ENCODE results near the gene PLCL2. TPM values are rescaled to one million over a fixed set of nuclear protein-coding genes. Genes with fewer than 3 reads are reported as not detected.

The PLCL2 gene
- total RNA-seq, 1 experiment from 2014 or later = 32.1 TPM

DNA sequence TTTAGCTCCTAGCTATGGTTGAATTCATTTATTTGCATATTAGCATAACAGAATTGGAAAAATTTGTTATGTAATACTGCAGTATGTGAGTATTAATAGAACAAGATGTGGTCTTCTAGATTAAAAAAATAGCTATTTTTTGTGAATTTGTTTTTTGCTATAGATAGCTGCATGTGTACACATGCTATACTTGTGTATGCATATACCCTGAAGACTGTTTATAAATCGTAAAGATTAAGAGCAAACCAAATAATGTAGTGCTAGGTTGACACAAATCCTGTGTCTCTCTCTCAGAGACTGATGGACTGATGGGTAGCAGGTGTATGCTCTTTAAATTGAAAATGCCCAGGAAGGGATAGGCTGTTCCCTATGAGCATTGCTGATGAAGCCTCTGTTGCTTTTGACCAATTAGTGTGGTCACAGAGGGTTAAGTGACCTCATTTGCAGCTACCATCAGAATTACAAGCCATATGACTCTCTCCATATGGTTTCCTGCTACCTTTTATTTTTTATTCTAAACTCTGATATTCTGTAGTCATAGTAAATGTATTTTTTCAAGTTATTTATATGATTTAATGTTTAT is 9.0 kb downstream of the PLCL2 start:
- TF ChIP-seq, protein P1, sequence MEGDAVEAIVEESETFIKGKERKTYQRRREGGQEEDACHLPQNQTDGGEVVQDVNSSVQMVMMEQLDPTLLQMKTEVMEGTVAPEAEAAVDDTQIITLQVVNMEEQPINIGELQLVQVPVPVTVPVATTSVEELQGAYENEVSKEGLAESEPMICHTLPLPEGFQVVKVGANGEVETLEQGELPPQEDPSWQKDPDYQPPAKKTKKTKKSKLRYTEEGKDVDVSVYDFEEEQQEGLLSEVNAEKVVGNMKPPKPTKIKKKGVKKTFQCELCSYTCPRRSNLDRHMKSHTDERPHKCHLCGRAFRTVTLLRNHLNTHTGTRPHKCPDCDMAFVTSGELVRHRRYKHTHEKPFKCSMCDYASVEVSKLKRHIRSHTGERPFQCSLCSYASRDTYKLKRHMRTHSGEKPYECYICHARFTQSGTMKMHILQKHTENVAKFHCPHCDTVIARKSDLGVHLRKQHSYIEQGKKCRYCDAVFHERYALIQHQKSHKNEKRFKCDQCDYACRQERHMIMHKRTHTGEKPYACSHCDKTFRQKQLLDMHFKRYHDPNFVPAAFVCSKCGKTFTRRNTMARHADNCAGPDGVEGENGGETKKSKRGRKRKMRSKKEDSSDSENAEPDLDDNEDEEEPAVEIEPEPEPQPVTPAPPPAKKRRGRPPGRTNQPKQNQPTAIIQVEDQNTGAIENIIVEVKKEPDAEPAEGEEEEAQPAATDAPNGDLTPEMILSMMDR (conservative IDR thresholded peaks at IDR 0.05) = no peak
- Histone ChIP-seq H2AFZ (ENCODE audit: low read length) (no peak overlapping the region), H2BK12ac (ENCODE audit: insufficient read length, low read depth, low read length) (no peak overlapping the region), H3T11ph (ENCODE audit: low read length) (no peak overlapping the region), H3K27me3 (ENCODE audit: insufficient read depth, low read length) (no peaks in the 10 kb centered on the region), H3K79me2 (ENCODE audit: insufficient read depth, low read length) (no peaks in the 10 kb centered on the region), H4K20me1 (ENCODE audit: control insufficient read depth, insufficient read depth, insufficient read length) (no peaks in the 10 kb centered on the region), H4K5ac (ENCODE audit: insufficient read length, low read depth, low read length) (no peak overlapping the region), H3K9me3 (ENCODE audit: control insufficient read depth, low read depth, low read length) (no peaks in the 10 kb centered on the region), H2BK5ac (ENCODE audit: insufficient read length, low read length) (no peak overlapping the region), H2BK20ac (ENCODE audit: low read depth, low read length, poor library complexity, severe bottlenecking) (no peak overlapping the region), H4K91ac (ENCODE audit: insufficient read length, low read depth, low read length) (no peak overlapping the region), H3K4me2 (ENCODE audit: insufficient read depth, insufficient read length, low read length) (no peak overlapping the region), H2AK5ac (ENCODE audit: insufficient read length, low read length) (no peak overlapping the region), H3K4ac (ENCODE audit: low read depth, low read length) (no peak overlapping the region), H2BK120ac (ENCODE audit: low read depth, low read length, poor library complexity, severe bottlenecking) (no peak overlapping the region), H3K14ac (ENCODE audit: insufficient read depth, low read length) (no peak overlapping the region), H3K56ac (ENCODE audit: insufficient read length, low read depth, low read length) (no peak overlapping the region), H3K23ac (ENCODE audit: insufficient read length, low read depth, low read length) (no peak overlapping the region), H3K27ac (ENCODE audit: insufficient read length, low read depth, low read length) (no peak overlapping the region), H3K23me2 (ENCODE audit: insufficient read length, low read depth, low read length, poor library complexity, severe bottlenecking) (no peaks in the 10 kb centered on the region), H3K4me1 (ENCODE audit: insufficient read depth, low read length) (peaks cover 5% of the 10 kb centered on the region; the same call in 1 of the 2 replicates), H2BK15ac (ENCODE audit: low read depth, low read length) (no peak overlapping the region), H3K9ac (ENCODE audit: extremely low read depth, insufficient read length, low read length) (no peak overlapping the region), H3K79me1 (ENCODE audit: insufficient read depth, low read depth, low read length, poor library complexity, severe bottlenecking) (peaks cover 5% of the 10 kb centered on the region), H3K18ac (ENCODE audit: insufficient read length, low read depth, low read length) (no peak overlapping the region), H4K8ac (replicated peaks; ENCODE audit: insufficient read length, low read depth, low read length) (no peak overlapping the region)
- H3K27ac Mint-ChIP-seq = no peak overlapping the region
- no peaks in the 10 kb centered on the region for H3K9me3 Mint-ChIP-seq
- peaks cover 0 to 6% (median 2%) of the 10 kb centered on the region in 3 experiments; a peak in 5 of 7 replicates for H3K36me3 Mint-ChIP-seq (ENCODE audit: insufficient read depth in 1 of 3, low read depth in 3 of 3)
- no CpG with 5 or more reads among the region's 1 CpG for WGBS (ENCODE audit: extremely low coverage, insufficient read length, low lambda C conversion rate)
- DNase-seq = no peak
- H3K27me3 Mint-ChIP-seq (ENCODE audit: low read depth) = no peaks in the 10 kb centered on the region
- H3K4me3 Mint-ChIP-seq = no peak overlapping the region
- peaks cover 65 to 70% of the 10 kb centered on the region in 2 experiments for H3K4me1 Mint-ChIP-seq
